Type B pancreatic cell (in vitro differentiated cells): ENCODE data around the gene NOC4L. TPM values are rescaled to one million over a fixed set of nuclear protein-coding genes. Genes with fewer than 3 reads are reported as not detected.

Experiments used
- DNase-seq: peaks from one replicate; pipeline ENCODE4 v3.0.0; 2021; ENCODE audit warnings: mixed read lengths; ENCODE audit not compliant: unreplicated experiment; ENCODE audit errors: extremely low spot score
- H3K27ac Mint-ChIP-seq: 2 replicates; pipeline ENCODE4 v1.8.0; 2021; ENCODE audit warnings: mild to moderate bottlenecking, mixed read lengths
- H3K27me3 Mint-ChIP-seq: 2 replicates; pipeline ENCODE4 v1.8.0; 2021; ENCODE audit warnings: mixed read lengths
- H3K36me3 Mint-ChIP-seq: 2 replicates; pipeline ENCODE4 v1.8.0; 2021; ENCODE audit warnings: mixed read lengths
- H3K4me1 Mint-ChIP-seq: one replicate; pipeline ENCODE4 v1.8.0; 2021; ENCODE audit warnings: mixed read lengths; ENCODE audit not compliant: unreplicated experiment
- H3K4me3 Mint-ChIP-seq: 2 replicates; pipeline ENCODE4 v1.8.0; 2021; ENCODE audit warnings: mild to moderate bottlenecking, mixed read lengths
- H3K9me3 Mint-ChIP-seq: 2 replicates; pipeline ENCODE4 v1.8.0; 2021; ENCODE audit warnings: mixed read lengths
- CTCF ChIP-seq: fragments of 200-600 bp; sonication (generic); conservative IDR thresholded peaks from 2 replicates; pipeline ENCODE4 v1.5.0; 2021; ENCODE audit warnings: antibody characterized with exemption, mild to moderate bottlenecking
- total RNA-seq: library from RNA; stranded (reverse); gene quantifications from 2 replicates; pipeline ENCODE4 v1.2.1, GENCODE V29; 2021; ENCODE audit warnings: low replicate concordance

NOC4L gene
- total RNA-seq, 1 donor from 2014 or later, result 27.8 TPM

GRCh38 chr12:132139912-132140311 lies 4.3 kb upstream of the NOC4L start:
- H3K4me1 Mint-ChIP-seq, result peaks cover 4% of the 10 kb centered on the region
- H3K4me3 Mint-ChIP-seq, result no peak overlapping the region
- H3K27ac Mint-ChIP-seq, result no peak overlapping the region
- no peak for DNase-seq
- H3K36me3 Mint-ChIP-seq, result peaks cover 10% of the 10 kb centered on the region
- no peaks in the 10 kb centered on the region for H3K27me3 Mint-ChIP-seq
- no peak for TF ChIP-seq CTCF
- H3K9me3 Mint-ChIP-seq, result no peaks in the 10 kb centered on the region

GRCh38 chr12:132140501-132140900 lies 3.8 kb upstream of the NOC4L start:
- Mint-ChIP-seq H3K27ac (no peak overlapping the region), H3K36me3 (peaks cover 10% of the 10 kb centered on the region), H3K4me1 (peaks cover 4% of the 10 kb centered on the region), H3K27me3 (no peaks in the 10 kb centered on the region), H3K4me3 (no peak overlapping the region), H3K9me3 (no peaks in the 10 kb centered on the region)
- no peak for DNase-seq
- no peak for TF ChIP-seq CTCF

GRCh38 chr12:132140918-132141841 lies 3.1 kb upstream of the NOC4L start:
- Mint-ChIP-seq H3K27ac (no peak overlapping the region), H3K9me3 (no peaks in the 10 kb centered on the region), H3K4me3 (peak overlapping the region; percentile 41), H3K4me1 (peaks cover 9% of the 10 kb centered on the region), H3K36me3 (peaks cover 10% of the 10 kb centered on the region), H3K27me3 (no peaks in the 10 kb centered on the region)
- DNase-seq, result no peak
- no peak for TF ChIP-seq CTCF

- Mint-ChIP-seq H3K27me3 (no peaks in the 10 kb centered on the region), H3K9me3 (no peaks in the 10 kb centered on the region), H3K36me3 (peaks cover 10% of the 10 kb centered on the region), H3K4me3 (peak overlapping the region; percentile 84), H3K4me1 (peaks cover 11% of the 10 kb centered on the region), H3K27ac (peak overlapping the region; percentile 48)
- DNase-seq, result no peak
- no peak for TF ChIP-seq CTCF
Measured at GRCh38 chr12:132141976-132142678, 2.1 kb upstream of the NOC4L start.

GRCh38 chr12:132142679-132143335 lies 1.4 kb upstream of the NOC4L start:
- Mint-ChIP-seq H3K9me3 (no peaks in the 10 kb centered on the region), H3K27me3 (no peaks in the 10 kb centered on the region), H3K4me3 (peak overlapping the region; percentile 84), H3K4me1 (peaks cover 11% of the 10 kb centered on the region), H3K27ac (peak overlapping the region; percentile 67), H3K36me3 (peaks cover 9% of the 10 kb centered on the region)
- no peak for DNase-seq
- no peak for TF ChIP-seq CTCF
